ENCODE data around the gene WDR90.

The WDR90 gene

GRCh38 chr16:638836-639235, 10.3 kb upstream of the WDR90 start:
- DNase-seq (ENCODE audit: low spot score) = no peak

- DNase-seq (ENCODE audit: low spot score) = no peak
Observed at GRCh38 chr16:640614-641013, 8.6 kb upstream of the WDR90 start.

GRCh38 chr16:641326-642188, 7.6 kb upstream of the WDR90 start, which contains the start of gene MCRIP2:
Gene MCRIP2, plus strand, starts transcription at chr16:641828. Its CDS starts 164 bp downstream, at chr16:641992.
- DNase-seq (ENCODE audit: low spot score) = peak; percentile 94

GRCh38 chr16:642189-643049, 6.7 kb upstream of the WDR90 start:
- peak; percentile 83 for DNase-seq (ENCODE audit: low spot score)

GRCh38 chr16:643050-643368, 6.2 kb upstream of the WDR90 start:
- DNase-seq (ENCODE audit: low spot score) = no peak

- no peak for DNase-seq (ENCODE audit: low spot score)
Observed at GRCh38 chr16:644556-644955, 4.6 kb upstream of the WDR90 start.

GRCh38 chr16:645852-646678, 3.1 kb upstream of the WDR90 start:
- DNase-seq (ENCODE audit: low spot score) = peak; percentile 93

- no peak for DNase-seq (ENCODE audit: low spot score)
Observed at GRCh38 chr16:646679-647172, 2.4 kb upstream of the WDR90 start.

GRCh38 chr16:647173-647902, 1.8 kb upstream of the WDR90 start:
- no peak for DNase-seq (ENCODE audit: low spot score)

GRCh38 chr16:648071-648780, 939 bp upstream of the WDR90 start:
- no peak for DNase-seq (ENCODE audit: low spot score)

GRCh38 chr16:649631-650030, 466 bp downstream of the WDR90 start:
- no peak for DNase-seq (ENCODE audit: low spot score)

- no peak for DNase-seq (ENCODE audit: low spot score)
Observed at GRCh38 chr16:651844-652243, 2.7 kb downstream of the WDR90 start.

- DNase-seq (ENCODE audit: low spot score) = no peak
Observed at GRCh38 chr16:652454-653305, 3.5 kb downstream of the WDR90 start.

GRCh38 chr16:654034-654433, 4.9 kb downstream of the WDR90 start:
- no peak for DNase-seq (ENCODE audit: low spot score)

- DNase-seq (ENCODE audit: low spot score) = no peak
Observed at GRCh38 chr16:657487-657886, 8.3 kb downstream of the WDR90 start.

- DNase-seq (ENCODE audit: low spot score) = no peak
Observed at GRCh38 chr16:658679-659571, 9.8 kb downstream of the WDR90 start.

GRCh38 chr16:659618-660017, 10.5 kb downstream of the WDR90 start:
- no peak for DNase-seq (ENCODE audit: low spot score)

GRCh38 chr16:660132-660458, 10.9 kb downstream of the WDR90 start:
- no peak for DNase-seq (ENCODE audit: low spot score)

Data from HuH-7.5 (cell line).